ENCODE data around the gene NAA60. TPM values are rescaled to one million over a fixed set of nuclear protein-coding genes. Genes with fewer than 3 reads are reported as not detected.
A peak's percentile ranks its signal among the peaks of the same experiment; 100 is the strongest.

The NAA60 gene
- 11.8 and 12.7 TPM in 2 replicates for total RNA-seq

GRCh38 chr16:3443108-3444031, at the start of gene NAA60, which contains the start of gene ZNF597:
TSS of gene NAA60 (plus strand) at chr16:3443680. CDS start at chr16:3476228, 32,548 bp downstream.
TSS of gene ZNF597 (minus strand) at chr16:3443504. CDS start at chr16:3443153, 351 bp downstream.
- DNase-seq (ENCODE audit: low read depth, low spot score) = peak; percentile 84

- no peak for DNase-seq (ENCODE audit: low read depth, low spot score)
Measured at GRCh38 chr16:3400446-3400778, 43.1 kb upstream of the NAA60 start.

- DNase-seq (ENCODE audit: low read depth, low spot score) = peak; percentile 97
Measured at GRCh38 chr16:3400779-3401688, 42.4 kb upstream of the NAA60 start, which contains the start of the genes ZNF174 and ZSCAN32. TSS of gene ZNF174 (plus strand) at chr16:3401215. CDS start at chr16:3402005, 790 bp downstream. TSS of gene ZSCAN32 (minus strand) at chr16:3401004. CDS start at chr16:3397557, 3,447 bp downstream.

- DNase-seq (ENCODE audit: low read depth, low spot score) = no peak
Measured at GRCh38 chr16:3401719-3402397, 41.6 kb upstream of the NAA60 start.

- no peak for DNase-seq (ENCODE audit: low read depth, low spot score)
Measured at GRCh38 chr16:3408561-3409197, 34.8 kb upstream of the NAA60 start.

- DNase-seq (ENCODE audit: low read depth, low spot score) = no peak
Measured at GRCh38 chr16:3413730-3414379, 29.6 kb upstream of the NAA60 start.

GRCh38 chr16:3431779-3432219, 11.7 kb upstream of the NAA60 start:
- no peak for DNase-seq (ENCODE audit: low read depth, low spot score)

- DNase-seq (ENCODE audit: low read depth, low spot score) = no peak
Measured at GRCh38 chr16:3434373-3434772, 9.1 kb upstream of the NAA60 start.

- DNase-seq (ENCODE audit: low read depth, low spot score) = no peak
Measured at GRCh38 chr16:3439637-3440036, 3.8 kb upstream of the NAA60 start.

GRCh38 chr16:3444032-3444388, 530 bp downstream of the NAA60 start:
- peak; percentile 65 for DNase-seq (ENCODE audit: low read depth, low spot score)

- no peak for DNase-seq (ENCODE audit: low read depth, low spot score)
Measured at GRCh38 chr16:3454093-3454492, 10.6 kb downstream of the NAA60 start.

GRCh38 chr16:3454631-3455147, 11.2 kb downstream of the NAA60 start:
- DNase-seq (ENCODE audit: low read depth, low spot score) = no peak

- peak; percentile 74 for DNase-seq (ENCODE audit: low read depth, low spot score)
Measured at GRCh38 chr16:3457434-3458252, 14.2 kb downstream of the NAA60 start.

GRCh38 chr16:3458278-3458851, 14.9 kb downstream of the NAA60 start:
- no peak for DNase-seq (ENCODE audit: low read depth, low spot score)

- DNase-seq (ENCODE audit: low read depth, low spot score) = no peak
Measured at GRCh38 chr16:3458852-3459361, 15.4 kb downstream of the NAA60 start.

- no peak for DNase-seq (ENCODE audit: low read depth, low spot score)
Measured at GRCh38 chr16:3459401-3460090, 16.1 kb downstream of the NAA60 start.

- no peak for DNase-seq (ENCODE audit: low read depth, low spot score)
Measured at GRCh38 chr16:3460121-3460520, 16.6 kb downstream of the NAA60 start.

GRCh38 chr16:3460585-3460984, 17.1 kb downstream of the NAA60 start:
- DNase-seq (ENCODE audit: low read depth, low spot score) = no peak

Data from pulmonary artery endothelial cell (primary cell).